NCI-H460 (cell line): Measurements from ENCODE around the gene SERINC2. TPM values are rescaled to one million over a fixed set of nuclear protein-coding genes. Genes with fewer than 3 reads are reported as not detected.

Experiments used
- total RNA-seq: library from RNA; depleted of rRNA; stranded (reverse); fragments of >200 nt; shearing (Covaris generic); gene quantifications from 2 replicates; pipeline ENCODE4 v1.2.3, GENCODE V29; 2014; rRNA removed

Gene SERINC2
- total RNA-seq, 1 experiment from 2014 or later, result 4.6 TPM

Other genes with a start within 250 kb of the SERINC2 start
- gene NKAIN1, start 173.3 kb upstream of the SERINC2 start, total RNA-seq, result 0.57 and 1.0 TPM in 2 replicates
- 97.8 and 98.8 TPM in 2 replicates for gene SNRNP40, start 116.4 kb upstream of the SERINC2 start, total RNA-seq
- gene ZCCHC17, start 116.2 kb upstream of the SERINC2 start, total RNA-seq, result 17.8 and 19.2 TPM in 2 replicates
- gene FABP3, start 40.1 kb upstream of the SERINC2 start, total RNA-seq, result not detected in 2 replicates
- 0.27 TPM in 1 of 2 replicates, not detected in the other for gene TINAGL1, start 163.3 kb downstream of the SERINC2 start, total RNA-seq
- gene HCRTR1, start 204.5 kb downstream of the SERINC2 start, total RNA-seq, result not detected in 2 replicates
- 39.9 and 44.7 TPM in 2 replicates for gene PEF1, start 231.7 kb downstream of the SERINC2 start, total RNA-seq